H1 (cell line): Measurements from ENCODE around the gene PDZD8. TPM values are rescaled to one million over a fixed set of nuclear protein-coding genes. Genes with fewer than 3 reads are reported as not detected.

Source experiments
- EGR1 ChIP-seq: IDR thresholded peaks from 2 replicates; pipeline ENCODE4 v1.6.1; 2011; ENCODE audit warnings: low read depth, low read length, borderline replicate concordance
- SAP30 ChIP-seq: fragments of 300-600 bp; sonication (generic); IDR thresholded peaks from 2 replicates; pipeline ENCODE4 v1.7.1; 2012; ENCODE audit warnings: low read length, moderate library complexity, mild to moderate bottlenecking, inconsistent platforms; ENCODE audit not compliant: insufficient read depth, insufficient replicate concordance
- polyA plus RNA-seq, 7 experiments: library from polyadenylated mRNA; depleted of rRNA in 3 of 7; stranded (reverse) in 5 of 7; unstranded in 2 of 7; fragments of >200 nt in 5 of 7; fragments of 200-250 nt in 2 of 7; gene quantifications; 1 replicate in 5 of 7; 2 replicates in 1 of 7; 4 replicates in 1 of 7; pipeline versions ENCODE4 v1.2.1 to v1.2.3, GENCODE V29; 2011 to 2013; ENCODE audit warnings: missing spikeins in 2 of 7, mixed read lengths in 2 of 7
- total RNA-seq: library from RNA; stranded (reverse); fragmentation: NEBNext Ultra II Directional; extraction: Animal tissue kit (Norgen Biotek cat#: 25700); gene quantifications from 2 replicates; pipeline ENCODE4 v1.2.1, GENCODE V29; 2021

The PDZD8 gene
- total and polyA plus RNA-seq, 2 of the 8 experiments (the other 6 are each of a cell fraction or from before 2014, with no cell fraction given), result 10.9 to 50.1 TPM

DNA sequence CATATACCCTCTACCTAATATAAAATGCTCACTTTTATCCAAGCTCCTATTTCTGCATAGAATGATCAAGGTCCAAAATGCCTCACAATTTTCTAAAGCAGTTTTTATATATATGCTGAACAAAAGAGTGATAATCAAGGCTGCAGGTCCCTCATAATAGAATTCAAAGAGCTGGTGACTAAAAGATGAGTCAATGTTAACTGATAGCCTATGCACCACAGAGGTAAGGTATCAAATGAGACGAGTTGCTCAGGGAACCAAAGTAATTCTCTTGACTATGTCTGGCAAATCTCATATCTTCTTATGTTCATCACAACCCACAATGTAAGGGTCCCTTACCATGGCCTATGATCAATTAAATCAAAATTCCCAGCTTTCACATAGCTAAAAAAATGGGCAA, 15.2 kb downstream of the PDZD8 start (continued):
- no peak for TF ChIP-seq EGR1
- no peak for TF ChIP-seq SAP30
